ENCODE data around the gene MRAS. TPM values are rescaled to one million over a fixed set of nuclear protein-coding genes. Genes with fewer than 3 reads are reported as not detected.

Gene MRAS
- total RNA-seq, 1 donor: 80.7 TPM

DNA sequence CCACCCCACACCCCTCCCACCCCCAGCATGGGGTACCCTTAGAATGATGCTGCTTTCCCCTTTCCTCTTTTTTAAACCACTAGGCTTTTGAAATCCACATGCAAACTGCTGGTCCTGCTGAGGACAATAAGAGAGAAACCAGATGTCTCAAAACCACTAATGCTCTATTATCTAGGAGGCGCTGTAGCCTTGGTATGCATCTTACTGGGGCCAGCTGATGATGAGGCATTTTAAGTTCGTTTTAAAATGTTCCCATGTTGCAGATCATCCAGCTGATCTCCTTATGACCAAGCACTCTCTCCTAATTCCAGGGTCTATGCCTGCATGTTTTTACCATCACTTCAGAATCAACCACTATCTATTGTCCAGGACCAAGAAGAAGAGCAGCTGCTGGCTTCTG, 20.0 kb upstream of the MRAS start:
- TF ChIP-seq, protein P1, sequence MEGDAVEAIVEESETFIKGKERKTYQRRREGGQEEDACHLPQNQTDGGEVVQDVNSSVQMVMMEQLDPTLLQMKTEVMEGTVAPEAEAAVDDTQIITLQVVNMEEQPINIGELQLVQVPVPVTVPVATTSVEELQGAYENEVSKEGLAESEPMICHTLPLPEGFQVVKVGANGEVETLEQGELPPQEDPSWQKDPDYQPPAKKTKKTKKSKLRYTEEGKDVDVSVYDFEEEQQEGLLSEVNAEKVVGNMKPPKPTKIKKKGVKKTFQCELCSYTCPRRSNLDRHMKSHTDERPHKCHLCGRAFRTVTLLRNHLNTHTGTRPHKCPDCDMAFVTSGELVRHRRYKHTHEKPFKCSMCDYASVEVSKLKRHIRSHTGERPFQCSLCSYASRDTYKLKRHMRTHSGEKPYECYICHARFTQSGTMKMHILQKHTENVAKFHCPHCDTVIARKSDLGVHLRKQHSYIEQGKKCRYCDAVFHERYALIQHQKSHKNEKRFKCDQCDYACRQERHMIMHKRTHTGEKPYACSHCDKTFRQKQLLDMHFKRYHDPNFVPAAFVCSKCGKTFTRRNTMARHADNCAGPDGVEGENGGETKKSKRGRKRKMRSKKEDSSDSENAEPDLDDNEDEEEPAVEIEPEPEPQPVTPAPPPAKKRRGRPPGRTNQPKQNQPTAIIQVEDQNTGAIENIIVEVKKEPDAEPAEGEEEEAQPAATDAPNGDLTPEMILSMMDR (IDR thresholded peaks at IDR 0.05; ENCODE audit: extremely low read depth, low read depth, low read length): peak; percentile 34
- Histone ChIP-seq H2AFZ (ENCODE audit: low read length) (no peak overlapping the region), H3K4me3 (ENCODE audit: insufficient read depth, low read length) (no peak overlapping the region), H3K4me2 (ENCODE audit: insufficient read depth, low read length) (peak overlapping the region; percentile 97), H3K4me1 (ENCODE audit: insufficient read depth, low read length) (peaks cover 11% of the 10 kb centered on the region), H4K20me1 (ENCODE audit: insufficient read depth, low read length) (no peaks in the 10 kb centered on the region), H3K27me3 (ENCODE audit: insufficient read depth, low read length) (no peaks in the 10 kb centered on the region), H3K9me3 (ENCODE audit: low read depth, low read length) (no peaks in the 10 kb centered on the region), H3K79me2 (ENCODE audit: insufficient read depth, low read length) (no peaks in the 10 kb centered on the region), H3K36me3 (ENCODE audit: insufficient read depth, low read length) (no peaks in the 10 kb centered on the region), H3K27ac (ENCODE audit: low read depth, low read length) (no peak overlapping the region)
- DNase-seq (ENCODE audit: insufficient read length, low spot score, missing footprints): no peak

DNA sequence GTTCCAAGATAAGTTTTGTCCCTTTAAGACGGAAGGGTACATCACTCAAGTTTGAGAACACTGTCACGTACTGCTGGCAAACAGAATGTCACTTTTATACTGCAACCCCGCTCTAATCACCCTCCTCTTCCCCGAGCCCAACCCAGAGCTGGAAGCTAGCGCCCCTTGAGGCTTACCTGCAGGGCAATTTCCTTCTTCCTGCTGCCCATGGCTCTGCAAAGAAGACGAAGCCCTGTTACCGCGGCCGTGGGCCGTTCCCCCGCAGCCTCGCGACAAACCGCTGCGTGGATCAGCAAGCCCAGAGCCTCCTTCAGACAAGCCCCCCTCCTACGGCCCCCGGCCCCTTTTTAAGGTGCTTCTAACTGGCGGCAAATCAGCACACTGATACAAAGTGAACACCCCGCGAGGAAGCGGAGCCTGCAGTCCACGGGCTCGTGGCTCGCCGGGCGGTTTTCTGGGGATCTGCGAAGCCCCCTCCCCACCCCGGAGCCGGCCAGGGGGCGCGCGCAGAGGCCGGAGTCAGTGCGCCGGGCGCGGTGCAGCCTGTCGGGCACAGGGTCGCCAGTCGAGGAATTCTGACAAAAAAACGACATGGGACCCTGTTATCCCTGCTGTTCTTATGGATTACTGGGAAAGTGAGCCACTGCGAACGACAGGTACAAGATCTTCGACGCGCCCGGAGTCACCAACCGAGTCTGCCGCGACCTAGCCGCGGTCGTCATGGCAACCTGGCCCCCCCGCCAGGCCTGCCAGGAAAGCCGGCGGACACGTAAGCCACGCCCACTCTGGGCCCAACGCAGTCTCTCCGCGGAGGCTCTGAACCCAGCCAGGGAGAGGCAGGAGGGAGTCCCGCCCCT, 19.0 kb upstream of the MRAS start, which contains the start of gene NME9:
Gene NME9 (minus strand): TSS at position 725 of the 857 bp plus-strand sequence. CDS start 516 bp downstream, at position 209.
- H3K4me3 ChIP-seq (ENCODE audit: insufficient read depth, low read length): peak within 1 kb of the TSS; percentile 77
- H3K36me3 ChIP-seq (ENCODE audit: insufficient read depth, low read length): no peaks in the 10 kb centered on the region
- no peaks in the 10 kb centered on the region for H3K79me2 ChIP-seq (ENCODE audit: insufficient read depth, low read length)
- H4K20me1 ChIP-seq (ENCODE audit: insufficient read depth, low read length): no peaks in the 10 kb centered on the region
- H3K4me1 ChIP-seq (ENCODE audit: insufficient read depth, low read length): peaks cover 11% of the 10 kb centered on the region
- TF ChIP-seq, protein P1 (IDR thresholded peaks at IDR 0.05; ENCODE audit: extremely low read depth, low read depth, low read length): peak; percentile 58
- H3K4me2 ChIP-seq (ENCODE audit: insufficient read depth, low read length): peak within 1 kb of the TSS; percentile 97
- H3K27ac ChIP-seq (ENCODE audit: low read depth, low read length): no peak within 1 kb of the TSS
- H3K27me3 ChIP-seq (ENCODE audit: insufficient read depth, low read length): no peaks in the 10 kb centered on the region
- DNase-seq (ENCODE audit: insufficient read length, low spot score, missing footprints): peak; percentile 91
- H2AFZ ChIP-seq (ENCODE audit: low read length): peak within 1 kb of the TSS; percentile 90
- H3K9me3 ChIP-seq (ENCODE audit: low read depth, low read length): no peaks in the 10 kb centered on the region

DNA sequence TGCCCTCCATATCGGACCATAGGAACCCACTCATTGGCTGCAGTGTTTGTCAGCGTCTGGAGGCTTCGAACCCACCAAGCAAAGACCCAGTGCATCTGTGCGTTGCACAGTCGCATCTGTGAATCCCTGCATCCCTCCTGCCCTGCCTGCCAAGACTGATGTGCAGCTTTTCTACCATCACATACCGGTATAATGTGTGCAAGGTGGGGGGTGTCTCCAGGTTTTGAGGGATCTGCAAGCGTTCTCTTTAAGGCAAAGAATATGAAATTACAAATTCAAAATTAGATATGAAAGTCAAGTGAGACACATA, 18.4 kb upstream of the MRAS start:
- H3K4me2 ChIP-seq (ENCODE audit: insufficient read depth, low read length): peak overlapping the region; percentile 97
- peak overlapping the region; percentile 77 for H3K4me3 ChIP-seq (ENCODE audit: insufficient read depth, low read length)
- TF ChIP-seq, protein P1 (IDR thresholded peaks at IDR 0.05; ENCODE audit: extremely low read depth, low read depth, low read length): no peak
- H3K4me1 ChIP-seq (ENCODE audit: insufficient read depth, low read length): peaks cover 11% of the 10 kb centered on the region
- no peaks in the 10 kb centered on the region for H3K9me3 ChIP-seq (ENCODE audit: low read depth, low read length)
- peak overlapping the region; percentile 90 for H2AFZ ChIP-seq (ENCODE audit: low read length)
- DNase-seq (ENCODE audit: insufficient read length, low spot score, missing footprints): no peak
- H3K79me2 ChIP-seq (ENCODE audit: insufficient read depth, low read length): no peaks in the 10 kb centered on the region
- peaks cover 5% of the 10 kb centered on the region for H3K27me3 ChIP-seq (ENCODE audit: insufficient read depth, low read length)
- H3K36me3 ChIP-seq (ENCODE audit: insufficient read depth, low read length): no peaks in the 10 kb centered on the region
- no peak overlapping the region for H3K27ac ChIP-seq (ENCODE audit: low read depth, low read length)
- H4K20me1 ChIP-seq (ENCODE audit: insufficient read depth, low read length): no peaks in the 10 kb centered on the region

DNA sequence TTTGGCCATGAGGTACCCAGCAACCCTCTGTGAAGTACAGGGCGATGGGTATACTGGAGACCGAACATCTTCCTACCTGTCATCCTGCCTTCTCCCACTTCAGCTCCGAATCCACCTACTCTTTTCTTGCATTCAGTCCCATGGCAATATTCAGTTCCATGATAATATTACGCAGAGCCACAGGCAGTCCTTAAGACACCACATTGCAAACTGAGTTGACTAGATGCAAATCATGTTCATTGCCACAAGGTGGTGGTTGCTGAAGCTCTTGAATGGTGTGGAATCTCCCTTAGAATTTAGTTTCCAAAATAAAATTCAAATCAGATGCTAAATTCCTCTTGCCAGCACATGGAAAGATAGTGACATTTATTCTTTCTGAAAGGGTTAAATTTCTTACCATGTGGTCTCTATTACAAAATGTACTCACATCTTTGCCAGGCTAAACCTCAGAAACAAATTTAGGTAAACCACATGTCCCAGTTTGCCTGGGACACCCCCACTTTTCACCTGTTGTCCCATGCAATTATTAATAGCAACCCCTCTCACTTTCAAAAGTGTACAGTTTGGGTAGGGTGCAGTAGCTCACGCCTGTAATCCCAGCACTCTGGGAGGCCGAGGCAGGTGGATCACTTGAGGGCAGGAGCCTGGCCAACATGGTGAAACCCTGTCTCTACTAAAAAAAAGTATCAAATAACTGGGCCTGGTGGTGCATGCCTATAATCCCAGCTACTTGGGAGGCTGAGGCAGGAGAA, 17.1 kb upstream of the MRAS start:
- Histone ChIP-seq H3K4me2 (ENCODE audit: insufficient read depth, low read length) (no peak overlapping the region), H3K27me3 (ENCODE audit: insufficient read depth, low read length) (peaks cover 5% of the 10 kb centered on the region), H3K4me1 (ENCODE audit: insufficient read depth, low read length) (peaks cover 11% of the 10 kb centered on the region), H3K79me2 (ENCODE audit: insufficient read depth, low read length) (no peaks in the 10 kb centered on the region), H4K20me1 (ENCODE audit: insufficient read depth, low read length) (no peaks in the 10 kb centered on the region), H3K4me3 (ENCODE audit: insufficient read depth, low read length) (no peak overlapping the region), H3K27ac (ENCODE audit: low read depth, low read length) (no peak overlapping the region), H3K36me3 (ENCODE audit: insufficient read depth, low read length) (no peaks in the 10 kb centered on the region), H3K9me3 (ENCODE audit: low read depth, low read length) (no peaks in the 10 kb centered on the region), H2AFZ (ENCODE audit: low read length) (no peak overlapping the region)
- TF ChIP-seq, protein P1 (IDR thresholded peaks at IDR 0.05; ENCODE audit: extremely low read depth, low read depth, low read length): peak; percentile 42
- no peak for DNase-seq (ENCODE audit: insufficient read length, low spot score, missing footprints)
